COR-L47 (cell line): ENCODE results near the gene SUPT16H.
A peak's percentile ranks its signal among the peaks of the same experiment; 100 is the strongest.
"Not testable (repeated sequence)": the region's sequence is repeated elsewhere in the genome, so short reads cannot be mapped to it uniquely, and the experiment has no call there.

Experiments used
- DNase-seq: peaks from one replicate; lab custom pipeline; 2025; lab: John Stamatoyannopoulos, UW

Gene SUPT16H

DNA sequence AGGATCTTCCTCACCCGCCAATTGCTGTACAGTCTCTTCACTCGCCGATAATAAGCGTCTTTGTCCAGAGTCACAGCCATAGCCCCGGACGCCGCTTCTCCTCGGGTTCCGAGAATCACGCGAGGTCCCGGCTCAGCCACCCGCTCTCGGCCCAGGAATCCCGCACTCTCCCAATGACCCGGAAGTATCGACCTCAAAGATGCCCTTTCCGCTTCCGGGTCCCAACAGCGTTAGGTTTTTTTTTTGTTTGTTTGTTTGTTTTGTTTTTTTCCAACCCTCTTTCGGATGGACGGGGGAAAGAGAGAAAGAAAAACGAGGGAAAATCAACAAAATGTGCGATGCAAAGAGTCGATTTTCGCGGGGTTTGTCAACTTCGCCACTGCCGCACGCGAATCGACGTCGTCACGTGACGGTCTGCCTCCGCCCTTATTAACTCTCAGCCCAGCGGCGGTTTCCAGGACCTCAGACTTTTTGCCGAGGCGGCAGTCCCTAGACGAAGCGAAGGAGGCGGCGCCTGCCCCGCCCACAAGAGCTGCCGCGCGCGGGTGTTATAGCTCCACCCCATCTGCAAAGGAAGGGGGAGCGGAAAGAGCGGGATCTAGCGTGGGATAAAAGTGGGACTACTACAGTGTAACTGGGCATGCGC, at the start of gene SUPT16H:
Gene SUPT16H (minus strand): TSS at position 172 of the 646 bp plus-strand sequence. CDS start 92 bp downstream, at position 80.
- peak; percentile 98 for DNase-seq

DNA sequence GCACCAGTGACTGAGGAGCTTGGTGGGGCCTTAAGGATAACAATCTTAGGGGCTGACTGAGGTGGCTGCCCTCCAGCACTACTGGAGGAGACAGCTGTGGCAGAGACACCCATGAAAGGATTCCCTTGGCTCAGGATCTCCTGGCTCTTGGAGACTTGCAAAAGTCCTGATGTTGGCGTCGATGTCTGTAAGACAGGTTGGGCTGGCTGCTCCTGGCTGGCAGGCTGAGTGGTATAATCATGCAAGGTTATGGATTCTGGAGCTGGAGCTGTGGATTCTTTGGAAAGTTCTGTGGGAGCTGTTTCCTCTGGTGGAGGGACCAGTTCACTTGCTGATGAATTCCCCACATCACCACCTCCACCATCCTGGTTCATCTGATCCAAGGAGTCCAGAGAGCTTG, 47.3 kb upstream of the SUPT16H start:
- no peak for DNase-seq

DNA sequence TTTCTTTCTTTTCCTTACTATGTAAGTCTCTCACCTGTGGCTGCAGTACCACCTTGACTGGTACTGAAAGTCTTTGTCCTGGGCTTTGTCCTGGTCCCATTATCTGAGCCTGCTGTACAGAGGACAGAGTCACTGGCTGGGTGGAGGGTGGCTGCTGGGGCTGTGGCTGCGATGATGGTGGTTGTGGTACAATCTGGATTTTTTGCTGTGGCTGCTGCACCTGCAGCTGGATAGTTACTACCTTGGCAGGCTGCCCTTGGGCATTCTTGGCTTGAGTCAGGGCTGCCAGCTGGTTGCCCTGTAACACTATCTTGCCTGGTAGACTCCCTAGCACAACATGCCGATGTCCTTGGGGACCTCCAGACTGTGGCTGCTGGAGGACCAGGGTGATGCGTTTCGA, 45.1 kb upstream of the SUPT16H start:
- no peak for DNase-seq

DNA sequence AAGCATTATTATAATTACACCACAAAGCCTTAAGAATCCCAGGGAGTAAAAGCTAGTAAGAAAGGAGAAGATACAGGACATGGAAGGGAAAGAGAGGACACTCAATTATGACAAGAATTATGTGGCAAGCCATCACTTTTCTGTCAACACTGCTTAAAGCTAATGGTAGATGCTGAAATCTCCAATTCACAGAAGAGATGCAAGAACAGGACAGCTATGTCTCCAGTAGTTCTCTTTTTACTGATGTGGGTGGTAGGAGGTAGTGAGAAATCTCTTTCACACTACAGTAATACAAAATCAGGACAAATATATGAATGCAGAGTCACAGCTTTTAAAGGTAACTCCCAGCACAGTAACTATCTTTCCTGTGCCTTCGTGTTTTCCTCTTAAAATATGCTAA, 42.9 kb upstream of the SUPT16H start:
- no peak for DNase-seq

DNA sequence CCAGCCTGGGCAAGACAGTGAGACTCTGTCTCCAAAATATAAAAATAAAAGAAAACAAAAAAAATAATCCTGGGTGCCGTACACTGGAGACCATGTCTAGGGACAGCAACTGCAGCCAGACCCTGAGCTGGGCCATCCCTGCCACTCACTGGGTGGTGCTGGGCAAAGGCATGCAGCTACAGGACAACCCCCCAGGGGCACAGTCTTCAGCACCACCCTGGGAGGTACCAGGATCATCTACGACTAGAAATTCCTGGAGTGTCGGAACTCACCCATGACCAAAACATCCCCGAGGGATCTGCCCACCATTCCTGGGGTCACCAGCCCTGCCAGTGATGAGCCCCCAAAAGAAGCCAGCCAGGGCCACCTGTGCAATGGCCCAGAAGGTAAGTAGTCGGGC, 35.7 kb upstream of the SUPT16H start:
- no peak for DNase-seq

DNA sequence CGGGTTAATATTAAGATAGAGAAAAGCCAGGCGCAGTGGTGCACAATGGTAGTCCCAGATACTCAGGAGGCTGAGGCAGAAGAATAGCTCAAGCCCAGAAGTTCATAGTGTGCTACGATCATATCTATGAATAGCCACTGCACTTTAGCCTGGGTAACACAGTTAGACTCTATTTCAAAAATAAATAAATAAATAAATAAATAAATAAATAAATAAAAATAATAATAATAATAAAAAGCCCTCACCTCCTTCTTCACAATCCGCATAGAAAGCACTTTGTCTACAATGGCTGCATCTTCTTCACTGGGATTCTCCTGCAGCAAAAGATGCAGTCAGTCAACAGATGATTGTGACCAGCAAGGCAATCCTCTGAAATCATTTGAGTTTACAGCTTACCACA, 31.5 kb upstream of the SUPT16H start:
- no peak for DNase-seq

DNA sequence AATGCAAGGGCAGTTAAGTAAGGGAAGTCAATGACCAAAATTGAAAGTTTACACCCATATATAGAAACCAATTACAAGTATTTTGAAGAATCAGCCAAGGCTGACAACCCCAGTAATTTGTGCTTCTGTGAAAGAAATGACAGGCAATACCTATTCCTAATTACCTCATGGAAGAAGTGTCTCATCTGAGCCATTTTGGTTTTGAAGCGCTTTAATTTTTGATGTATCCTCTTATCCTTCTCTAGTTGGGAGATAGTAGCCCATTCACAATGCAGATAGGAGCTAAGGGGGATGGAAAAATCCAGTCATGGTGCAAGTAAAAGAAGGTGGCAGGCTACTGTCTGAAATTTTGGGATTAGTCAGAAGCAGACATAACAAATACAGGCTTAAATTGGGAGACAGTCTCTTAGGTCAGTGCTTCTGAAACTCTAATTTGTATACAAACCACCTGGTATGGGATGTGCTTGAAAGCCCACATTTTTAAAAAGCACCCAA, 30.4 kb upstream of the SUPT16H start:
- DNase-seq = no peak

DNA sequence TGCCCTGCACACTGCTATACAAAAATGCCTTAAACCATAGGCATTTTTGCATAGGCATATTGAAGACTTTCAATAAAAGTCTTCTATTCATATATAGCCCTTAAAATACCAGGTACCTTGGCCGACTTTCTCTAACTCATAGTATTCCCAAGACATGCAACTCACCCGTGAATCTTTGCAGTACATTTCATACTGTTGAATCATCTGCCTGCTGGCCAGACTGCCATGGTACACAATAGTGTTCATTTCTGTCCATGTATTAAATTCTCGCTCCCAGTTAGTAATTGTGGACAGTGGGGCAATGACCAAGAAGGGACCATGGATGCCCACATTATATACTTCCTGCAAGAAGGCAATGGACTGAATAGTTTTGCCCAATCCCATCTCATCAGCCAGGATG, 24.3 kb upstream of the SUPT16H start:
- no peak for DNase-seq

DNA sequence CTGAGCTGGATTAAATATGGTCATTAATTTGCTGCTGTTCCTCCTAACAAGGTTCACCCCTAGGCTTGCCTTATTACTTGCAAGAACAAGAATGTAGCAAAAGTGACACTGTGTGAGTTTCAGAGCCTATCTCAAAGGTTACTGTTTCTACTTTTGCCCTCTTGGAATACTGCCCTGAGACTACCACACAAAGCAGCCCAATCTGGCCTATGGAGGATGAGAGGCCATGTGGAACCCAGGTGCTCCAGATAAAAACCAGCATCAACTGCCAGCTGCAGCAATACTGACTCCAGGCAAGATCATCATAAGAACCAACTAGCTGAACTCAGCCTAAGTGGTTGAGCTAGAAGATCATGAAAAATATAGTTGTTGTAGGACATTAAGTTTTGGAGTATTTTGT, 22.4 kb upstream of the SUPT16H start:
- DNase-seq = no peak

DNA sequence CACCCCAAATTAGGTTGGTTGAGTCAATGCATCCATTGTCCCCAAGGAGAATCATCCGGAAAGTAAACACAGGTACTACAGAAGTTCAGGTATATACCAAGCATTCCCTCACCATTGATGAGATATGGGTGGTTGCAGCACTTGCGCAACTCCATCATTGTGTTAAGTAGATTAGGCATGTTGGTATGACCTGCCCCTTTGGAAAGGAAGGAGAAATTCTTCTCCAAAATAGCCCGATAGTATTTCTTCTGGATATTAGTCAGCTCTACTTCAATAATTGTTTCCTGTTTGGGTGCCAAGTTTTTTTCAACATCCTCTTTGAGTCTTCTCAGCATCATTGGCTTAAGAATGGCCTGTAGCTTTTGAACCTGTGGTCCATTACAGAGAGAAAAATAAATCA, 21.3 kb upstream of the SUPT16H start:
- DNase-seq = no peak

DNA sequence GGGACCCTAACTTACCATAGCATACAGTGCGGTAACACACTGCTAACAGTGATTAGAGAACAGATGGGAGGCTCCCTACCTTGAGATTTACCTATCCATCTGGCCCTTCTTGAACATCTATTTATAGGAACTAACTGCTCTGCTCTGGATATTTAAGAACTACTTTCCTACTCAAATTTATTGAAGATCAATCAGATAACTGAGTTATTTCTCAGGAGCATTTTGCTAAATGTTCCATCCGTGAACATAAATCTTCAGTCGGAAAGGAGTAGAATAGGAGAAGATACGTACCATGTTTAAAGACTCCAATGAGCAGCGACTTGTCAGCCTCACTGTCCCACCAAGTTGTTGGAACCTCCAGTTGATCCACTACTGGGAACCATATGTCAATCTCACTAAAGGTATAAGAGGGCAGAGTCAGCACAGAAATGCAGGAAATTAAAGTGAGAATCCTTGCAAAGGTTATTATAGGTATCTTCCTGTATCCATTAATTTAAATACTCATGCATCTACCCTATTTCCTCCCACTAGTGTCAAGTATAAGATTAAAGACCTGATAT, 15.6 kb upstream of the SUPT16H start:
- no peak for DNase-seq

DNA sequence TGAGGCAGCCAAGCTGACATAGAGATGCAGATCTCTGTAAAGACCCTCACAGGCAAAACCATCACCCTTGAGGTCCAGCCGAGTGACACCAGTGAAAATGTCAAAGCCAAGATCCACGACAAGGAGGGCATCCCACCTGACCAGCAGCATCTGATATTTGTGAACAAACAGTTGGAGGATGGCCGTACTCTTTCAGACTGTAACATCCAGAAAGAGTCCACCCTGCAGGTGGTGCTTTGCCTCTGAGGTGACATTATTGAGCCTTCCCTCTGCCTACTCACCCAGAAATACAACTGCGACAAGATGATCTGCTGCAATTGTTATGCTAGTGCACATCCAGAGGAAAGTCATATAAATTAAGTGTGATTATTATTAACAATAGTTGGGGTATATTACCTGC, 15.1 kb upstream of the SUPT16H start:
- no peak for DNase-seq

DNA sequence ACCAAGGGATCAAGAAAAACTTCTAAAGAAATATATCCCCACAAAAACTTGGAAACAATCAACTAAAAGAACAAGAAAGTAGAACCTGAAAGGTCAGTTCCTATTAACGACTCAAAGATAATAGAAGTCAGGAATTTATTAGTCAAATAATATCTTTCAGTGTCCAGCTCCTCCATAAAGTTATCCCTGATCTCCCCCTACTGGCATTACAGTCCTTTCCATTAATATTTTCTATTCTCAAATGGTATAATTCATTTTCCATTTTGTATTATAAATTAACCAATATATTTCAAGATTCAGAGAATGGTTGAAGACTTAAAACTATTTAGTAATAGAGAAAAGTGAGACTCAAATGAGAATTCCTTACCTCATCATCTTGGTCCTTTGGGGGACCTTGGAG, 11.6 kb upstream of the SUPT16H start:
- no peak for DNase-seq

DNA sequence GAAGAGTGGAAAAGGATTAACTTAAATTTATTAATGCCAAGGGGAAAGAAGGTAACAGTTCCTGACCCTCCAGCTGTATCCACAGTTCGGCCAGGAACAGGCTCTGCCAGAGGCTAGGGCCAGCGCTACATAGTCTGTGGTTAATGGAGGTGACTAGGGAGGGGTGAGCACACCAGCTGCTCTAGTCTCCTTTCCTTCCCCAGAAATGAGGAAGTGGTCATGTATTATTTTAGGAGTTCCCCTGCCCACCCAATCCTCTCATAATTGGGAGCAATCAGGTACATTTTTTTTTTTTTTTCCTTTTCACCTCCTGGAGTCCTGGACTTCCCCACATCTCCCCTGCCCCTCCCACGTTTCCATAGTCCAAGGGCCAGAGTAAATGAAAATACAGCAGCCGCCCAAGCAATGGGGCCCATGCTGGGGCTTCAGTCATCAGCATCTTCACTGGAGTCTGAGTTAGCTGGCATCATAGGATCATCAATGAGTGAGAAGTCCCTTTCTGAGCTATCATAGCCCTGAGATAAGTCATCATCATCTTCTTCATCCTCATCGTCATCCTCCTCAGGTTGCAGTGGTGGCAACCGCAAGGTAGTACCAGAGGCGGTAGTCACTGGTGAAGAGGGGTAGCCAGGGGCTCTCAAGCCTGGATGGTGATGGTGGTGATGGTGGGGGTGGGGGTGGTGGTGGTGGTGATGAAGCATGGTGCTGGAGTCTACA, 1.5 kb upstream of the SUPT16H start:
- DNase-seq = no peak

DNA sequence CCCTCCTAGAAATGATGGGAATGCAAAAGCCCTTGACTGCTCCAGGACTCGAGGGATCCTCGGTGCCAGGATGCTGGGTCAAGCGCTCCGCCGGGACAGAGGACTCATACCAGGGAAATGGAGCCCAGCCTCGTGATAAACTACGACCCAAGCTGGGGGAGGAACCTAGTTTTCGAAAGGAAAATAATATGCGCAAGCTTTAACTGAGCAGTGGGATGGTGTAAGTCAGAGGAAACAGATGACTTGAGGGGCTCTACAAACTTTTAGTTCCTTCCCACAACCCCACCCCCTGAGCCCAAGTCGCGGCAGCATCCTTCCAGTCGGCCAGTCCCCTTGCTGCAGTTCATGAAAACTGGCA, 654 bp upstream of the SUPT16H start:
- no peak for DNase-seq

DNA sequence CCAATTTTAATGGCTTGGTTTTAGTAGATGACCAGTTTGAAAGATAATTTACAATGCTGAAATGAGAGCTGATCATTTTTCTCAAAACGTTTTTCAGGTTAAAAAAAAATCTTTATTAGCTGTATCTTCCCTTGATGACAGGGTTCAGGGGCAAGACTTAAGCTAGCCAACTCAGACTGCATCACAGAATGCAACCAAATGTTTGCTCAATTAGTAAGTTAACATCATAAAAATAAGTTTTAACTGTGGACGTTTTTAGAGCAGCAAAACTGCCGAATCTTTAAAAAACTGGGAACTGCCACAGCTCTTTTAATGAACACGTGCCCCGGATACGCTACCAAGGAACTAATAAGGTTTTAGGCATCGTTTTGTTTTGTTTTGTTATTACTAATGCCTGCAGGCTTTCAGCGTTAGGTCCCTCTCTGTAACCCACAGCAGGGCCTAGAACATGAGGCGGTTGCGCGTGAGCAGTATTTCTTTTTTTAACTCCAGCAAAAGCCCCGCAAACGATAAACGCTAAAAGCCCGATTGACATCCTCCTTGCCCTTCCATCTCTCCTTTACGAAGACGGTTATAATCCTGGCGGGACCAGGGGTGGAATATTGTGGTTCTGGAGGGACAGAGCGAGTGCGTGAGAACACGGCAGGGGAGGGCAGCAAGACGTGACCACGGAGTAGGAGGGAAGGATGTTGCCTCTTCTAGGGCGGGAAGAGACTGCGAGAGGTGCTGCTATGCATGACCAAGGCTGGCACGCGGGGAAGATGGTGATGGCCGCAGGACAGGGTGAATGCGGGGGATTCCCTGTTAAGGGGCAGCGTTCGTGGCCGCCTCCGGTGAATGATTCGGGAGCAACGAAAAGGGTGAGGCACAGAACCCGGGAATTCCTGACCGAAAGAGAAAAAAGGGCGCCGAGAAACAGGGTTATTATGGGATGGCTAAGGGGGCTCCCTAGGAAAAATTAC, 652 bp downstream of the SUPT16H start:
- peak; percentile 40 for DNase-seq

DNA sequence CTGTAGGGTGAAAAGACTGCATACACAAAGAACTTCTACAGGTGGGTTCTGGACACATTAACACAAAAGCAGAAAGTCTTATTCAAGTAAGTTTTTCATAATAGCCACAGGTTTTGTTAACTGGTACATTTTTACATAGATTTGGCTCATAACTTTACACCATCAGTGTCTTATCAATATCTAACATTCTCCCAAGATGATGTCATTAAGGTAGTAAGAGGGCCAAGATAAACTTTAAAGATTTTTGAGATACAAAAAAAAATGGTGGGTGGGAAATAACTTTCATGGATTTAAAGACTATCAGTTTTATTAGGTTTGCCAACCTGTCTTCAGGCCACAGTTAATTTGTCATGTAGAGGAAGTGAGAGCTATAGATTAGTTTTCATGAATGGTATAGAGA, 1.7 kb downstream of the SUPT16H start:
- no peak for DNase-seq

DNA sequence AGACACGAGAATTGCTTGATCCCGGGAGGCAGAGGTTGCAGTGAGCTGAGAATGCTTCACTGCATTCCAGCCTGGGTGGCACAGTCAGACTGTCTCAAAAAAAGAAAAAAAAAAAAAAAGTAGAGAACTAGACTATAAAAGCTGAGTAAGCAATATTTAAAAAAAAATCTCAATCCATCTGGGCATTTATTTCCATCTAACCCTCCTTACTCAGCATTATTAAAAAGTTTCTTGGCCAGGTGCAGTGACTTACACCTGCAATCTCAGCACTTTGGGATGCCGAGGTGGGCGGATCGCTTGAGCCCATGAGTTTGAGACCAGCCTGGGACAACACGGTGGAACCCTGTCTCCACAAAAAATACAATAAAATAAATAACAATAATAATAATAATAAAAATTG, 4.5 kb downstream of the SUPT16H start:
- no peak for DNase-seq

DNA sequence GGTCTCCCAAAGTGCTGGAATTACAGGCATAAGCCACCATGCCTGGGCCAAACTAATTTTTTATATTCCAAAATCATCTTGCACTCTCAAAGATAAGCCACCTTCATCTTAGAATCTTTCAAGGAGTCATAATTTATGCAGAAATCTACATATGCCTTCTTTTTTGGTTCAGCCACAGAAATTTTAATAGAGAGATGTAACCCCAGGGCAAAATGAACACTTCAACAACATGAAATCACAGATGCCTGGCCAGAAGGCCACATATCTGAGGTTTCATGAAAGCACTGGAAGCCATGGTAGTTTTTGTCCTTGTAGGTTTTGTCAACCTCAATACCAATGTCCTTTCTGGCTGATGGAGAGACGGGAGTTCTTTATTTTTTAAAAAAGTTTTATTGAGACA, 9.8 kb downstream of the SUPT16H start:
- no peak for DNase-seq

DNA sequence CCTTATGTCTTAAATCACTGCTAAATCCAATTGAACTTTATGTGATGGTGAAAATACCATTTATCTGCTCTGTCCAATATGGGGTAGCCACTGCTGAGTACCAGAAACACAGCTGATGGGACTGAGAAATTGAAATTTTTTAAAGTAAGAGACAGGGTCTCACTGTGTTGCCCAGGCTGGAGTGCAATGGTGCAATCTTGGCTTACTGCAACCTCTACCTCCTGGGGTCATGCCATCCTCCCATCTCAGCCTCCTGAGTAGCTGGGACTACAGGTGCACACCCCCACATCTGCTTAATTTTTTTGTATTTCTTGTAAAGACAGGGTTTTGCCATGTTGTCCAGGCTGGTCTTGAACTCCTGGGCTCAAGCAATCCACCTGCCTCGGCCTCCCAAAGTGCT, 11.0 kb downstream of the SUPT16H start:
- not testable (repeated sequence) for DNase-seq

DNA sequence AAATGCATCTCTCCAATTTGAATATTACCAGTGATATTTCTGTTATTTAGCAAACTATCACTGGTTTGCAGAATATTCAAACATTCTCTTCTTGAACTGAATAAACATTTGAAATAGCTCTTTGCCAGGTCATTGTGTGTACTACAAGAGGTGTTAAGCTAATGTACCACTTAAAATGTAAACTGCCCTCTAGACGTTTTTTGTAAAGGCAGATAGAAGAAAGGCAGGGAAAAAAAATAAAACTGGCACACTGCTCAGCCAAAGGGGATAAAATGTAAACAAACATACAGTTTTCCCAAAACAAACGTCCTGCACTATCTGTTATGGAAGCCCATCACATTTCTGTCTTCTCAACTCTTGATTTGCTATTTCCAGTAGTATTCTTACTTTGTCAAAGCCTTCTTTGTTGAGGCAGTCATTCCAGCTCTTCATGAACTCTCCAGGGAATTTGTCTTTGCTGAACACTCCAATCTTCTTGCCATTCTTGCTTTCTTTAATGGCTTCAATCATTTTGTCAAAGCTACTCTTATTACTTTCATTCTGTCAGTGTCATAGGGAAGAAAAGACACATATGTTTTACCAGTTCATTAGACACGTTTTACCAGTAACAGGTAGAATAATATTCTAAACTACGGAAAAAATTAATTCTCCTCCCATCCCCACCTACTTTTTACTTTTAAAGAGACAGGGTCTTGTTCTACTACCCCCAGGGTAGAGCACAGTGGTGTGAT, 13.7 kb downstream of the SUPT16H start:
- no peak for DNase-seq
